HTR-8/SVneo (cell line): ENCODE measurements around the gene CYLD.

Source experiments
- DNase-seq: peaks from one replicate; pipeline ENCODE4 v3.0.0; 2011; ENCODE audit warnings: low spot score, mixed read lengths; ENCODE audit not compliant: insufficient read length
- FAIRE-seq: peaks from 2 replicates; lab custom pipeline; 2011; peaks lifted over from hg19 to GRCh38; lab: Jason Lieb, UNC

Gene CYLD

GRCh38 chr16:50741781-50742575 lies at the start of gene CYLD:
CYLD (plus strand) TSS chr16:50742086; CDS start chr16:50749699, 7,613 bp downstream.
- DNase-seq (peak; percentile 94), FAIRE-seq (peak; percentile 96)

- no peak for FAIRE-seq
These were observed 49.3 kb upstream of the CYLD start for GRCh38 chr16:50692644-50692998.

DNA sequence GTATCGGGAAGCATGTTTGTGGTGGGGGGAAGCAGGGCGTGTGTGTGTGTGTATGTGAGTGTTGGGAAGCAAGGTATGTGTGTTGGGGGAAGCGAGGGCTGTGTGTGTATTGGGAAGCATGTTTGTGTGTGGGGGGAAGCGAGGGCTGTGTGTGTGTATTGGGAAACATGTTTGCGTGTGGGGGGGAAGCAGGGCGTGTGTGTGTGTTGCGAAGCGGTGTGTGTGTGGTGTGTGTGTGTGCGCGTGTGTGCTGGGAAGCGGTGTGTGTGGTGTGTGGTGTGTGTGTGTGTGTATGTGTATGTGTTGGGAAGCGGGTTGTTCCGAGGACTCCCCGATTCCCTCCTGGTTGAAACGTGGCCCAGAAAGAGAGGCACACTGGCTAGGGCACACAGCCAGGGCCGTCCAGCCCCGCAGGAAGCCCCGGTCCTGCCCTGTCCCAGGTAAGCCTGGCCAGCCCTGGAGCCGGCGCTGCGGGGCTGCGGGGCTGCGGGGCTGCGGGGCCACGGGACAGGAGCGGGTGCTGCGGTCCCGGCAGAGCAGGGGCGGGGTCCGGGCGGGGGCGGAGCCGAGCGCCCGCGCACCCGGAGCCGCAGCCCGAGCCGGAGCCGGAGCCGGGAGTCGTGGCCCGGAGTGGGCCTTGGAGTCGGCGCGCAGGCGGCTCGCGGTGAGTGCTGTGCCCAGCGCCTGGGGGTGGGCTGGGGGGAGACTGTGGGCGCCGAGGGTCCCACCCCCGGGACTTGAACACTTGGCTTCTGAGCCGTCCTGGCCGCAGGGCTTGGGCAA lies 48.7 kb upstream of the CYLD start, which contains the start of gene NOD2:
Gene NOD2, plus strand, starts transcription at position 608 of the 783 bp plus-strand sequence. CDS start 5,890 bp downstream, outside the sequence.
- no peak for DNase-seq
- peak; percentile 81 for FAIRE-seq

More at GRCh38 chr16:50692644-50692998, 49.3 kb upstream of the CYLD start:
- DNase-seq = no peak

DNA sequence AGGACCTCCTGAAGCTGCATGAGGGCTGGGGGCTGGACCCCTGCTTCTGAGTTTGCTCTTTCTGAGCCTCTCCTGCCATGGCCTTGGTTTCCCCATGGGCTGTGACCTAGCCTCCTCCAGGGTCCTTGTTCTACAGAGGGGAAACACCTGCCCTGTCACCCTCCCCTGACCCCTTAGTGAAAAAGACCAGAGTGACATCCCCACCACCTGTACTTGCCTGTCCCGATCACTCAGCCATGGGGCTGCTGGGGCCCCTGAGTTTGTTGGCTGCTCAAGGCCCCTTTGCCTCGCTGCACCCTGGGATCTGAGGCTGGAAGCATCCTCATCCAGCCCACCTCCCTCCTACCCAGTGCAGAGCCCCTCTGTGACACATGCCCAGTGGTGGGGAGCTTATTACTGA lies 47.7 kb upstream of the CYLD start:
- no peak for DNase-seq
- FAIRE-seq = no peak

DNA sequence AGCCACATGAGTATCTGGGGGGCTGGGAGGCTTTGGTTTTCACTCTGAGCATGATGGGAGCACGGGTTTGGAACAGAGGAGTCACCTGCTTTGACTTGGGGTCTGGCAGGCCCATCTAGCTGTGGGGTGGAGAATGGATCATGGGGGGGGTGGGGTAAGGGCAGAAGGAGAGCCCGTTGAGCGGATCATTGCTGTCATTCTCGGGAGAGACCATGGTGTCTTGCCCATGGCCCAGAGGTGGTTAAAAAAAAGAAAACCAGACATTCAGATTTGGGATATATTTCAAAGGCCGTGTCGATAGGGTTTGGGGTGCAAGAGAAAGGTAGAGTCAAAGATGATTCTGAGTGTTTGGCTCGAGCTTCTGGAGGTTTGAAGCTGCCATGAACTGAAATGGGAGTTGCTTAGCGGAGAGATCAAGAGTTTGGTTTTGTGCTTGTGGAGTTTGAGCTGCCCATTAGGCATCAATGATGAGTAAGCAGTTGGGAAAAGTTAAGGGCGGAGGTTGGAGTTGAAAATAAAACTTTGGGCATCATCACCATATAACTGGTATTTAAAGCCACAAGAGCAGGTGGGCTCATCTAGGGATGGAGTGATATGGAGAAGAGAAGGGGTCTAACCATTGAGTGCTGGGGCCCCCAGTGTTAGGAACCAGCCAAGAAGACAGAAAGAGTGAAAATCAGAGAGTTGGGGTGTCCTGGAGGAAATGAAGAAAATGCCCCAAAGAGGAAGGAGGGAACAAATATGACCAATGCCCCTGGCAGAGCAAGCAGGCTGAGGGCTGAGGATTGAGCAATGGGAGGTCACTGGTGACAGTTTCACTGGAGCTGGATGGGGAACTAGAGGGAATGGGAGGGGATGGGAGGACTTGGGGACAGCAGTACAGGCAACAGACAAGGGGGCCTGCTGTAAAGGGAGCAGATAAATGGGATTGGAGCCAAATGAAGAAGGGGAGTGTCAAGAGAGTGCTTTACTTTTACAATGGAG lies 46.6 kb upstream of the CYLD start:
- DNase-seq (no peak), FAIRE-seq (no peak)

GRCh38 chr16:50696126-50696525 lies 45.8 kb upstream of the CYLD start:
- DNase-seq (no peak), FAIRE-seq (no peak)

DNA sequence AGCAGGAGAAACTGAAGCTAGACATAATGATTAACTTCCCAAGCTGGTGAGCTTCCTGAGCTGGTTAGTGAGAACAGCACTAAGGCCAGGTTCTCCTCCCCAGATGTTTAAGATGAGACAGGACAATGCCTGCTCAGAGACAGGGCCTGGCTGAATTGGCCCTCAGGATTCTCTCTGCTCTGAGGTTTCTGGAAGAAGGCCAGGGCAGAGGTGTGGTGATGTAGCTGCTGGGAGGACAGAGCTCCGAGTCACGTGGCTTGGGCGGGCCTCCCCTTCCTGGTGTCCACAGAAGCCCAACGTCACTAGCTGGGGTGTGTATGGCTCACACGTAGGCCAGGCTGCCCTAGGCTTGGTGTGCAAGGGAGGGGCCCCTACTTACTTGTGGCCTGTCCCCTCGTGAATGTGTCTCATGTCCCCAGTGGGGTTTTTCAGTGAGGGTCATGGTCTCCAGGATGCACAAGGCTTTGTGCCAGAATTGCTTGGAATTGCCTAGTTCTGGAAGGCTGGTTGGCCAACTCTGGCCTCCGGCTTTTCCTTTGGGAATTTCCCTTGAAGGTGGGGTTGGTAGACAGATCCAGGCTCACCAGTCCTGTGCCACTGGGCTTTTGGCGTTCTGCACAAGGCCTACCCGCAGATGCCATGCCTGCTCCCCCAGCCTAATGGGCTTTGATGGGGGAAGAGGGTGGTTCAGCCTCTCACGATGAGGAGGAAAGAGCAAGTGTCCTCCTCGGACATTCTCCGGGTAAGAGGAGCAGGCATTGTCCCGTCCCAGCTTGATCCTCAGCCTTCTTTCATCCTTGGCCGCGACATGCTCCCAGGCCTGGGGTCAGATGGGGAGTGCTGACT lies 45.1 kb upstream of the CYLD start:
- DNase-seq (peak; percentile 24), FAIRE-seq (no peak)

DNA sequence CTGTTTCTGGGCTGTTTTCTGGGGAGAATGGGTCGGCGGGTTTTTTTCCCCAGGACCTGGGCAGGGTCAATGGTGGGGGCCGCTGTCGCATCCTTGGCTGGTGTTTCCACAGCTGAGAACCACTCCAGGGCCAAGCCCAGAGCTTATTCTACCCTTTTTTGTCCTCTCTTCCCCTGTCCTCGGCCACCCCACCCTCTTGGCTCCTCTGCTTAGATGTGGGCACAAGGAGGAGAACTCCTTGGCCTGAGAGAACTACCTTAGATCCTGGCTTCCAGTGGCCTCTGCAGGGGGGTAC lies 44.5 kb upstream of the CYLD start:
- no peak for FAIRE-seq
- DNase-seq = no peak

- FAIRE-seq = no peak
- no peak for DNase-seq
These were observed 43.8 kb upstream of the CYLD start for GRCh38 chr16:50697881-50698767.

- FAIRE-seq (no peak), DNase-seq (no peak)
These were observed 42.3 kb upstream of the CYLD start for GRCh38 chr16:50699326-50700159.

DNA sequence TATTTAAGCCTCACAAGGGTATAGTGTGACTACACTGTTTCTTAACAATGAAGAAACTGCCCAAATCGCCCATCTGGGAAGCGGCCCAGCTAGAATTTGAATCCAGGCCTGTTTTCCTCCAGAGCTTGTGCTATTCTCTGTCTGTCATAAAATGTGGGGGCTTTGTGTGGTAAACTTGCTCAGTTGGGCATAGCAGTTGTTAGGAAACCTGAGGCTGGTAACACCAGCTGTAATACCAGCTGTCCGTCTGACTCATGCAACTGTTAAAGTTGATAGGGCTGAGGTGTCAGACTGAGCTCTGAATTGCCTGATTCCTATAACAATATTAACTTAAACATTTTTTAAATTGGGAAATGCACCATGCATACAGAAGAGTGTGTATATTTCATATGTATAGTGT lies 39.2 kb upstream of the CYLD start:
- FAIRE-seq (no peak), DNase-seq (no peak)

DNA sequence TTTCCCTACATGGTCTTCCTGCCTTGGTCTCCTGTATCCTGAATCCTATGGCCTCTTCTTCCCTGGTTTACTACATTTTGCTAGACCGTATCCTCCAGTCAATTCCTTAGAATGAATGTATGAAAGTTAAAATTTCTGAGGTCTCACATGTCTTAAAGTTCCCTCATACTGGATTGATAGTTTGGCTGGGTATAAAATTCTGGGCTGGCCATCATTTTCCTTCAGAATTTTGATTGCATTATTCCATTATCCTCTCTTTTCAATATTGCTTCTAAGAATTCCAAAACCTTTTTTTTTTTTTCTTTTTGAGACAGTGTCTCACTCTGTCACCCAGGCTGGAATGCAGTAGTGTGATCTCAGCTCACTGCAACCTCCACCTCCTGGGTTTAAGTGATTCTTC lies 37.6 kb upstream of the CYLD start:
- FAIRE-seq (no peak), DNase-seq (no peak)

- no peak for FAIRE-seq
- DNase-seq = no peak
These were observed 36.3 kb upstream of the CYLD start for GRCh38 chr16:50705436-50706110.

DNA sequence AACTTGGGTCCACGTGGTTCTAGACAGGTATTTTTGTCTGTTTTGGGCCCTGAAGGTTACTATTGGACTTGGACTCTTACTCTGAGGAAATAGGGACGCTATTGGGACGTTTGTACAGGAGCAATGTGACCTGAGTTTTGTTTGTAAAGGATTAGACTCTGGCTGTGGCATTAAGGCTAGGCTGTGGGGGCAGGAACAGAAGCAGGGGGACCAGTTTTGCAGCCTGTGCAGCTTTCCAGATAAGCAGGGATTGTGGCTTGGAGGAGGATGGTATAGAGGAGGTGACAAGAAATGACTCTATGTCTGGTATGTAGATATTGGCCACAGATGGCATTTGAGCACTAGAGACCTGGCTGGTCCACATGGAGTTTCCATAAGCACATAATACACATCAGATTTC lies 35.6 kb upstream of the CYLD start:
- no peak for FAIRE-seq

GRCh38 chr16:50708373-50709060 lies 33.4 kb upstream of the CYLD start:
- FAIRE-seq (no peak), DNase-seq (no peak)

More for the DNA sequence above, 35.6 kb upstream of the CYLD start:
- no peak for DNase-seq

DNA sequence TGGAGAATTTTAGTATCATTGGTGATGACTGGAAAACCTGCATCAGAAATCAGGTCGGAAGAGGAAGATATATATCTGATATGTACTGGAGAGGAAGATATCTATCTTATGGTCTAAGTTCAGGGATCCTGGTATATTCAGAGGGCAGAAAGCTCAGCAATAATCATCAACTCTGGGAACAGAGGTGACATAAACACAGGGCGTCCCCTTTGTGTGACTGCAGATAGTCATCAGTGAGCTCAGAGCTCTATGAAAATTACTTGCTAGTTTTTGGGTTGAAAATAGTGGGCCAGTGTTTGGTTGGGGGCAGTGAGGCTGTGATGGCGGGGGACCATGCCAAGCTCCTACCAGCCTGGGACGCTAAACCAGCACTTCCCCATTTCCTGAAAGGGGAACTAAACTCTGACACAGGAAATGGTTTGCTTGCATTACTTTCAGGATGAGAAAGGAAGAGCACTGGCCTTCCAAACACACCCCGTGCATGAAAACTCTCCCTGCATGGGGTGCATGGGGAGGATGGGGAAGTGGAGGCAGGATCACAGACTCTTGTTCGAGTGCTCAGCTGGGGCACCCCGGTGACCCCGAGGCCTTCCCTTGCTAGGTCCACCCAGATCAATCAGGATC lies 32.7 kb upstream of the CYLD start:
- DNase-seq = no peak
- no peak for FAIRE-seq
